NCI-H1092 treated with DMSO at 0.1 percent for 48 hours (cell line): ENCODE measurements around the gene PIK3CA.

ENCODE experiments used
- DNase-seq: peaks from one replicate; lab custom pipeline; 2025; lab: John Stamatoyannopoulos, UW

The PIK3CA gene

DNA sequence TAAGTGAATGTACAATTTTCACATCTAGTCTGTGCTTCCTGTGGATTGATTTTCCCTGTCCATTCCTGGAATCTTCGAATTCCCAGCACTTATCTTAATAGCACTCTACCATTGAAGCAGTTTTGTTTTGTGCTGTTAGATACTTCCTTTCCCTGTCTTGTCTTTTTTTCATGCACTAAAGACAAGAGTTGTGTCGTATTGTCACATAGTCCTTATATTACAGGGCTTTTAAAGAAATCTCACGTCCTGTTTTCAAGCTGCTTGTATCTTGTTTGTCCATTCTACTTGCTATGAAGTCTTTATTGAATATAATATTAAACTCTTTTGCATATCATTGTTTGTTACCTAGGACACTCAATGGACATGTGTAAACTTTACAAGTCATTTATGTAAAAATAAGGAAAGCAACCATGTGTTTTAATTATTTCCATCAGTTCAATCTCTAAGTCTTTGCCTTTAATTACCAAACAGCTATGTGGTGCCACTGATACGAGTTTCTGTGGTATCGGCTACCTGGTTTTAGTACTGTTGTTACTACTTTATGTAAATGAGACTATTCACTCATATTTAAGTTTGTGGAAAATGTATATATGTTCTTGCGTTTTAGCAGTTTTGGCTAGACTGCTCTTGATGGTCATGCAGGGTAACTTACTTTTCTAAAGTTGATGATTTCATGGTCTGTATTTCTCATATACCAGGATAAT, 10.3 kb downstream of the PIK3CA start:
- DNase-seq = no peak

DNA sequence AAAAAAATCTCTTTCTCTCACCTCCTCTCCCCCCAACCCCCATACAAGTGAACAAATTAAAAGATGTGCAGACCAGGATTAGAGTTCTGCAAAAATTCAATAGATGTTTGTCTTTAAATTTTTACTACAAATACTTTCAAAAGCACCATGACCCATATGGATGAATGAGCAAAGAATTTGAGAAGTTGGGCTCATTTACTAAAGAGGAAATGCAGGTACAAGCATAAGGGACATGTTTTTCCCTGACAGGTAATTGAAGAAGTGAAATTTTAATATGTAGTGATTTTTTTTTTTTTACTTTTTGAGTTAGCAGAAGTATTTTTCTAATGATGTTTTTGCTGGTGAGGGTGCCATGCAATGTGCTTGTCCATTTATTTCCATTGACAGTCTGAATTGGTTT, 15.3 kb downstream of the PIK3CA start:
- DNase-seq = no peak

GRCh38 chr3:179164857-179165256, 16.7 kb downstream of the PIK3CA start:
- no peak for DNase-seq

DNA sequence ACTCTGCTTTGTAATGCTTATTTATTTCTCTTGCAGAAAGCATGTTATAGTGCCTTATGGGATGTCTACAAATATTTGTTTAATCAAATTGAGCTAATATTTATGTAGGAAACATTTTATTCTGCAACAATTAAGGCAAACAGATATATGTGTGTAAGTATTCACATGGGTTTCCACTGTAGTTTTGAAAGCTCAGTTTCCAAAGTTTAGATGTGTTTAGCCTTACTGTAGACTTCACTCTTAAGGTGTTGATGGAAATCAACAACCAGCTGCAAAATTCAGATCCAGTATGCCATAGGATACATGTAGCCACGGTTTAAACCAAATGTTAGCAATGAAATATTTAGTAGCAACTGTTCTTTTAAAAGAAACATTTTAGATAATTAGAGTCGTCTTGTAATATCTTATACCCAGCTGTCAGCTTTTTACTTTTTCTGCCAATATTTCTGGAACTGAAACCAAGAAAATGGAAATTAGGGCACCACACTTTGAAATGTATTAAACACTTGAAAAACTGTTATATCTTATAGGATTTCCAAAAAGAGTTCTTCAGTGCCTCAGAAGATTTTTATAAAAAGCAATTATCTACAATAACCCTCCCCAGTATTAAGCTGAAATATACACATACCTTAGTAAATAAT, 18.5 kb downstream of the PIK3CA start:
- no peak for DNase-seq

GRCh38 chr3:179168918-179169317, 20.8 kb downstream of the PIK3CA start:
- DNase-seq = no peak

GRCh38 chr3:179172546-179172945, 24.4 kb downstream of the PIK3CA start:
- DNase-seq = no peak

- DNase-seq = no peak
Measured at GRCh38 chr3:179174316-179174715, 26.2 kb downstream of the PIK3CA start.

DNA sequence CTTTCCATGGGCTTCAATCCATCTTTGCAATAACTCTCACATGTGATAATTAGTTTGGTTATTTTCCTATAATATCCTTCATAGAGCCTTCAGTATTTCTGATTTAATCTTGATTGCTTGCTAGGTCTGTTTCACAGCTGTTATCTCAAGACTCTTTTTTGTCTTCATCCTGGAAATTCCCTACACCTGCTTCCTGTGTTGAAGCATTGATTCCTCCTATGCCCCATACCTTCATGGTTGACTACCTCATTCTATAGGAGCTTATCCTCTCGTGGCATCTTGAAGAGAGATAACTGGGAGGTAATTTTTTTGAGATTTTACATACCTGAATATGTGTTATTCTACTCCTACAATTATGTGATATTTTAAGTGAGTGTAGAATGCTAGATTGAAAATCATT, 26.7 kb downstream of the PIK3CA start:
- DNase-seq = no peak

DNA sequence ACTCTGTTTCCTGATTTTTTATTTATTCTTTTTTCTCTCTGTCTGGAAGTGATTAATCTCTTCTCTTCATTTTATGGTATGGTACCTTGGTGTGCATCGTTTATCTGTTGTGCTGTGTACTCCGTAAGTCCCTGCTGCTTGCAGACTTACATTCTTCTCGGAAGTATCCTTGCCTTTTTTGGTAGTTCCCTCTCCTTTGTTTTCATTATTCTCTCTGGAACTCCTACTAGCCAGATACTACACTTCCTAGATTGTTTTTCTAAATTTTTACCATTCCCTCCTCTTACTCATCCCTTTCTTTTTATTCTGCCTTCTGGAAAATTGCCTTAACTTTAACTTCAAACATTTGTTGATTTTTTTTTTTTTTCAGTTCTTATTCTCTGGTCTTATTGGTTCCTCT, 27.2 kb downstream of the PIK3CA start:
- DNase-seq = no peak

GRCh38 chr3:179177611-179178010, 29.5 kb downstream of the PIK3CA start:
- DNase-seq = no peak

- no peak for DNase-seq
Measured at GRCh38 chr3:179179256-179179655, 31.1 kb downstream of the PIK3CA start.

DNA sequence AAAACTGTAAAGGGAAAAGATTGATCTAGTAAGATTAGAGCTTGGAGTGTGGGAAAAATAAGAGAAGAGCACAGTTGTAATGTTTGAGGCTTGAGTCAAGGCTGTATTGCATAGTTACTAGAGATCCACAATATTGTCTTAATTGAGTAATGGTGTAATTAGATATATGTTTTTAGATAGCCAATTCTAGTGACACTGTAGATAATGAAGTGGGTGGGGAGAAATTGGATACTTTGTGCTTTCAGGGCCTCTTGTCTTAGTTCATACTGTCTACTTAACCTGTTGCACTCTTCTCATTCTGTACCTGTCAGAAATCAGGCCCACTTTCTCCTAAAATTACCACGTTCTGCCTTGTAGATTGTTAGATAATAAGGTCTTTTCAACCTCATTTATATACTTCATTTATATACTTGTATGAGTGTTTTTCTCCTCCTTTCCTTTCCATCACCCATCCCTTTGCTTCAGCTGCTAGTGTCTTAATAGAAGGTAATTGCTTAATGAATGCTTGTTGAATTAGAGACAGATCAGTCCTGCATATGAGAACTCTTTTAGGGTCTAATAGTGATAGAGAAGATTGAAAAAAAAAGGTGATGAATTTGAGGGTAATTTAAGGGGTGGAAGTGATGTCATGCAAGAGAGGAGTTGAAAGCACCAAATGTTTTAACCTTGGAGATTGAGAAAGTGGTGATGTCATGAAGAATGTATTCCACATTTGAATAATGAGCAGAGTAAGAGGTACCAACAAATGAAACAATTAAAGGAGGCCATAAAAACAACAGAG, 32.0 kb downstream of the PIK3CA start:
- no peak for DNase-seq

DNA sequence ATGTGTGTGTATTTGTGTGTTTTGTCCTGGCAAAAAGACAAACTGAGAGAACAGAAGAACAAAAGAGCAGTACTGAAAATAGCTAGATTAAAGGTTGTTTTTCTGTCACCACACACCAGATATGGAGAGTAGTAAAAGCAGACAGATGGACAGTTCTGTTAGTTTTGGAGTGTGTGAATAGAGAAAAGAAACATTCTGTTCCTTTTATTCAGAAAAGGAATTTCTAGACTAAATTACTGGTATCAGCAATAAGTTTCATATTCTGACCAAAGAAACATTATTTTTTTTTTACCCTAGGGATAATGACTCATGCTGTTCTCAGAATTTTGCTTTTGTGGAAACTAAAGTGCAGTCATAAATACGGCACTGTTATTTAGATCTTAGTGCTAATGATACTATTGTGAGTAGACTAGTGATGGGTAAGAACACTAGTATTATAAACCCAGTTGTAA, 32.9 kb downstream of the PIK3CA start:
- no peak for DNase-seq

GRCh38 chr3:179181993-179182551, 33.9 kb downstream of the PIK3CA start:
- DNase-seq = no peak

- DNase-seq = no peak
Measured at GRCh38 chr3:179182902-179183301, 34.7 kb downstream of the PIK3CA start.

GRCh38 chr3:179184826-179185225, 36.7 kb downstream of the PIK3CA start:
- no peak for DNase-seq

DNA sequence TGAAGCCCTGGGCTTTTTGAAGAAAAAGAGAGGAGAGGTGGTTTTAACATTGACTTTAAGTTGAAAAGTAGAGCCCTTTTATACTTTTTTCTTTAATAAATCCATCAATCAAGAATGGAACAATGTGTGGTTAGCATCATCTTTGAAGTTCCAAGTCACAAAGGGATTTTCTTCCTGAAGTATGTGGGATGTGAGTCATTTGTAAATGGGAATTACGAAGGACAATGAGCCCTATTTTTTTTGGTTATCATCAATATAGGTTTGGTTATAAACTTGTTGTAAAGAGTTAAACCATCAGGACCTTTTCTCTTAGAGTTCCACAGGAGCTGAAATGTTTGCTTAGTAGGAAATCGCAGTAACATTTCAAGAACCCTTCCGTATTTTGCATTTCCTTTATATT, 38.3 kb downstream of the PIK3CA start:
- DNase-seq = no peak

GRCh38 chr3:179189759-179190158, 41.6 kb downstream of the PIK3CA start:
- no peak for DNase-seq

- no peak for DNase-seq
Measured at GRCh38 chr3:179190581-179190980, 42.4 kb downstream of the PIK3CA start.

DNA sequence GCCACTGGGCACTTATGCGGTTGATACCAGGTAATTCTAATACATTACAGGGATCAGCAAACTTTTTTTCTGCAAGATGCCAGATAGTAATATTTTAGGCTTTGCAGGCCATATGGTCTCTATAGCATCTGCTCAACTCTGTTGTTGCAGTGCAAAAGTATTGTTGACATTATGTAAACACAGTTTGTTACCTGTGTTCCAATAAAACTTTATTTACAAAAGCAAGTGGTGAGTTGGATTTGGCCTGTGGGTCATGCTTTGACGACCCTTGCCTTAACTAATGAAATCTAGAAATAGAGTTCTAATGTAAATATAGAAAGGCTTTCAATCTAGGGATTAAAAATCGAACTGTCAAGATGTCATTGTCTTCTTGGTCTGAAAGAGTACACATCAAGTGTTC, 44.4 kb downstream of the PIK3CA start:
- no peak for DNase-seq

GRCh38 chr3:179194931-179195330, 46.8 kb downstream of the PIK3CA start:
- DNase-seq = no peak

- no peak for DNase-seq
Measured at GRCh38 chr3:179196098-179196497, 47.9 kb downstream of the PIK3CA start.

- DNase-seq = no peak
Measured at GRCh38 chr3:179196700-179197099, 48.5 kb downstream of the PIK3CA start.
